Nephron progenitor cell (in vitro differentiated cells): ENCODE data around the gene HRCT1.

Experiments used
- DNase-seq: peaks from one replicate; pipeline ENCODE4 v3.0.0; 2021
- H3K27ac Mint-ChIP-seq: 2 replicates; pipeline ENCODE4 v1.8.0; 2021; ENCODE audit warnings: mild to moderate bottlenecking, moderate library complexity, mixed read lengths
- H3K27me3 Mint-ChIP-seq: 2 replicates; pipeline ENCODE4 v1.8.0; 2021; ENCODE audit warnings: mild to moderate bottlenecking, low read depth, mixed read lengths; ENCODE audit not compliant: poor library complexity
- H3K36me3 Mint-ChIP-seq: 2 replicates; pipeline ENCODE4 v1.8.0; 2021; ENCODE audit warnings: low read depth, mixed read lengths
- H3K4me1 Mint-ChIP-seq: 2 replicates; pipeline ENCODE4 v1.8.0; 2021; ENCODE audit warnings: mixed read lengths
- H3K4me3 Mint-ChIP-seq: 2 replicates; pipeline ENCODE4 v1.8.0; 2021; ENCODE audit warnings: mild to moderate bottlenecking, moderate library complexity, mixed read lengths
- H3K9me3 Mint-ChIP-seq: 2 replicates; pipeline ENCODE4 v1.8.0; 2021; ENCODE audit warnings: mild to moderate bottlenecking, moderate library complexity, mixed read lengths
- CTCF ChIP-seq: fragments of 200-600 bp; sonication (generic); IDR thresholded peaks from 2 replicates; pipeline ENCODE4 v1.5.0; 2021; ENCODE audit warnings: antibody characterized with exemption

HRCT1 gene

GRCh38 chr9:35923927-35924763, 18.1 kb downstream of the HRCT1 start:
- no peaks in the 10 kb centered on the region for H3K36me3 Mint-ChIP-seq
- H3K4me3 Mint-ChIP-seq = no peak overlapping the region
- H3K9me3 Mint-ChIP-seq = no peaks in the 10 kb centered on the region

GRCh38 chr9:35928591-35929452, 22.8 kb downstream of the HRCT1 start:
- no peak overlapping the region for H3K4me3 Mint-ChIP-seq
- peaks cover 5% of the 10 kb centered on the region for H3K4me1 Mint-ChIP-seq
- H3K27me3 Mint-ChIP-seq = peaks cover 16% of the 10 kb centered on the region
- H3K36me3 Mint-ChIP-seq = no peaks in the 10 kb centered on the region
- no peak for DNase-seq
- no peaks in the 10 kb centered on the region for H3K9me3 Mint-ChIP-seq
- no peak for TF ChIP-seq CTCF
- H3K27ac Mint-ChIP-seq = no peak overlapping the region

More at GRCh38 chr9:35923927-35924763, 18.1 kb downstream of the HRCT1 start:
- peaks cover 10% of the 10 kb centered on the region for H3K4me1 Mint-ChIP-seq
- no peak for TF ChIP-seq CTCF
- no peak for DNase-seq
- H3K27ac Mint-ChIP-seq = no peak overlapping the region
- H3K27me3 Mint-ChIP-seq = peaks cover 20% of the 10 kb centered on the region

- no peak for DNase-seq
- Mint-ChIP-seq H3K4me3 (no peak overlapping the region), H3K27me3 (peaks cover 16% of the 10 kb centered on the region), H3K4me1 (no peaks in the 10 kb centered on the region), H3K36me3 (no peaks in the 10 kb centered on the region), H3K9me3 (no peaks in the 10 kb centered on the region), H3K27ac (no peak overlapping the region)
- TF ChIP-seq CTCF = no peak
These were observed 23.4 kb downstream of the HRCT1 start for GRCh38 chr9:35929453-35929718.

- Mint-ChIP-seq H3K9me3 (no peaks in the 10 kb centered on the region), H3K27ac (no peak overlapping the region), H3K4me3 (no peak overlapping the region), H3K4me1 (no peaks in the 10 kb centered on the region), H3K36me3 (no peaks in the 10 kb centered on the region), H3K27me3 (peaks cover 19% of the 10 kb centered on the region)
- DNase-seq = no peak
- no peak for TF ChIP-seq CTCF
These were observed 24.5 kb downstream of the HRCT1 start for GRCh38 chr9:35930521-35930920.

- Mint-ChIP-seq H3K27me3 (peaks cover 19% of the 10 kb centered on the region), H3K4me3 (no peak overlapping the region), H3K36me3 (no peaks in the 10 kb centered on the region), H3K9me3 (no peaks in the 10 kb centered on the region), H3K27ac (no peak overlapping the region), H3K4me1 (no peaks in the 10 kb centered on the region)
- DNase-seq = no peak
- TF ChIP-seq CTCF = no peak
These were observed 25.0 kb downstream of the HRCT1 start for GRCh38 chr9:35930989-35931388.
